HG02623 (cell line): ENCODE measurements around the gene FAM78A.
"Not testable (repeated sequence)": the region's sequence is repeated elsewhere in the genome, so short reads cannot be mapped to it uniquely, and the experiment has no call there.

Source experiments
- ATAC-seq: cut with Tn5 transposase; IDR thresholded peaks from one replicate; pipeline ENCODE4 v1.9.1; 2021; ENCODE audit warnings: moderate library complexity; ENCODE audit not compliant: unreplicated experiment

Gene FAM78A

GRCh38 chr9:131216806-131217205 is 59.5 kb downstream of the FAM78A start:
- ATAC-seq = no peak

DNA sequence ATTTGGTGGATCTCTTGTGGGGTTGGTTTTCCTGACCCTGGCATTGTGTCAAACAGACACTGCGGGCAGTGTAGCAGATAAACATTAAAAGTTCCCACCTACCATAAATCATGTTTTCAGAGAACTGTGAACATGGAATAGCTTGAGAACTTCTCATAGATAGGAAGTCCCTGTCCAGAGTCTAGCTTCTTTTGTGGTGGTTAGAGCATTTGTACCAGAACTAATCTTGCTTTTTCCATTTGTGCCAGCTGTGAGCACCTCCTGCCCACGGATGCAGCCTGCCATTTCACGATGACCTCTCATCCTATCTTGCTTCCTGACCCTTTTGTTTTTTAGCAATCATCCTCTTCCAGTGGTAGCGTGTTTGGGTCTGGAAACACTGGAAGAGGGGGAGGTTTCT is 61.4 kb downstream of the FAM78A start:
- ATAC-seq = no peak

DNA sequence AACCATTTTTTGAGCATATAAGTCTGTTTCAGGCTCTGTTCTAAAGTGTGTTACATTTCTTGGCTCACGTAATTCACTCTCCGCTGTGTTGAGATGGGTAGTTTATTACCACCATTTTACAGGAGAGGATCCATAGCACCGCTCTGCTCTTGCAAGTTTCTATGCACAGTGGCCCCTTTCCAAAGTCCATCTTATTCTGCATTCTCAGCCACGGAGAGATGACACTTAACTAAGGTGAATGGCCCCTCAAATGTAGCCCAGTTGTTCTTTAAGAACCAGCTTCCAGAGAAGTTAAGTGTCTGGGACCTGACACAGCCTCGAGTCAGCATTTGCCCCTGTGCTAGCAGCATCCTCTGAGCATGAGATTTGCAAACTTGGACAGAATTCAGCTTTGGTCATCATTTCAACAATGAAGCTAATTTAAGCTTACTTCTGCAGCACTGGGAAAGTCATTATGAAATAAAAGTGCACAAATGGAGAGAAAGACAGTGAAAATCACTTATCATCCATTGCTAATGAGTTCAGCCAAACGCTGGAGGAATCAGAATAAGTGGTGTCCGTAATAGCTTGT is 61.9 kb downstream of the FAM78A start:
- no peak for ATAC-seq

DNA sequence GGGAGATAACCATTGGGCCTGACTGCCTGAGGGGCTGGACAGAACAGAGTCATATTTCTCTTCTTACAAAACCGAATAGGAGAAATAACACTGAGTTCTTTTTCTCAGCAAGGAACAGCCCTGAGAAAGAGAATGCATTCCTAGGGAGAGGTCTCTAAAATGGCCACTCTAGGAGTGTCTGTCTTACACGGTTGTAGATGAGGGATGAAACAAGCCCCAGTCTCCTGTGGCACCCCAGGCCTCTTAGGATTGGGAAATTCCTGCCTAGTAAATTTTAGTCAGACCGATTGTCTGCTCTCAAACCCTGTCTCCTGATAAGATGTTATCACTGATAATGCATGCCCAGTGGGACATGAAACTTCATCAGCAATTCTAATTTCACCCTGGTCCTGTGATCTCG is 64.4 kb downstream of the FAM78A start:
- not testable (repeated sequence) for ATAC-seq
